Measurements from ENCODE around the gene KRTAP5-1. TPM values are rescaled to one million over a fixed set of nuclear protein-coding genes. Genes with fewer than 3 reads are reported as not detected.
"Not testable (repeated sequence)": the region's sequence is repeated elsewhere in the genome, so short reads cannot be mapped to it uniquely, and the experiment has no call there.

The KRTAP5-1 gene, protein sequence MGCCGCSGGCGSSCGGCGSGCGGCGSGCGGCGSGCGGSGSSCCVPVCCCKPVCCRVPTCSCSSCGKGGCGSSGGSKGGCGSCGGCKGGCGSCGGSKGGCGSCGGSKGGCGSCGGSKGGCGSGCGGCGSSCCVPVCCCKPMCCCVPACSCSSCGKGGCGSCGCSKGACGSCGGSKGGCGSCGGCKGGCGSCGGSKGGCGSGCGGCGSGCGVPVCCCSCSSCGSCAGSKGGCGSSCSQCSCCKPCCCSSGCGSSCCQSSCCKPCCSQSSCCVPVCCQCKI
- total RNA-seq: not detected in 2 replicates
- 0.14 TPM for polyA plus RNA-seq (2012)

DNA sequence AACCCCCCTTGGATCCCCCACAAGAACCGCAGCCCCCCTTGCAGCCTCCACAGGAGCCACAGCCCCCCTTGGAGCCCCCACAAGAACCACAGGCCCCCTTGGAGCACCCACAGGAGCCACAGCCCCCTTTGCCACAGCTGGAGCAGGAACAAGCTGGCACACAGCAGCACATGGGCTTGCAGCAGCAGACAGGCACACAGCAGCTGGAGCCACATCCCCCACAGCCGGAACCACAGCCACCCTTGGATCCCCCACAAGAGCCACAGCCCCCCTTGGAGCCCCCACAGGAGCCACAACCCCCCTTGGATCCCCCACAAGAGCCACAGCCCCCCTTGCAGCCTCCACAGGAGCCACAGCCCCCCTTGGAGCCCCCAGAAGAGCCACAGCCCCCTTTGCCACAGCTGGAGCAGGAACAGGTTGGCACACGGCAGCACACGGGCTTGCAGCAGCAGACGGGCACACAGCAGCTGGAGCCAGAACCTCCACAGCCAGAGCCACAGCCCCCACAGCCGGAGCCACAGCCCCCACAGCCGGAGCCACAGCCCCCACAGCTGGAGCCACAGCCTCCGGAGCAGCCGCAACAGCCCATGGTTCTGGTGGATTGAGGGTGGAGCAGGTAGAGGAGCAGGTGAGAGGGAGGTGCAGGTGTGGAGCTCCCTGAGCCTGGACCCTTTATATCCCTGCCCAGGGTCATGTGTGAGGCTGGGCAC is at the start of gene KRTAP5-1:
KRTAP5-1 (minus strand) TSS at position 623 of the 710 bp plus-strand sequence; CDS start at position 589, 34 bp downstream.
- DNase-seq (ENCODE audit: low read depth): not testable (repeated sequence)

DNA sequence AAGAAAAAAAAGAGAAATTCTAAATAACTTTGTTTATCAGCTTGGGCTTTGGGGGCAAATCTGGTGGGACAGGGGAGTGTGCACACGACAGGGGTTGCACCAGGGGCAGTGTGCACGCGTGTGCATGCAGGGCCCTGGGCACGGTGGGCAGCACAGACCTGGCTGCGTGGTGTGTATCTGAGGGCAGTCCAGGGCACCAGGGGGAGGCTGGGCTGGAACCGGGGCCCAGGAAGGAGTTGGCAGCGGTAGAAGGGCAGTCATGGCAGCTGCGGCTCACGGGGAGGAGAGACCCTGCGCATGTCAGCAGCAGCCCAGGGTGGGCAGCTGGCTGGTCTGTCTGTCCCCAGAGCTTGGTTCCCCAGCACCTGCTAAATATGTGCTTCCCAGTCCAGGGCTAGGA is 48.8 kb upstream of the KRTAP5-1 start:
- DNase-seq (ENCODE audit: low read depth): no peak

DNA sequence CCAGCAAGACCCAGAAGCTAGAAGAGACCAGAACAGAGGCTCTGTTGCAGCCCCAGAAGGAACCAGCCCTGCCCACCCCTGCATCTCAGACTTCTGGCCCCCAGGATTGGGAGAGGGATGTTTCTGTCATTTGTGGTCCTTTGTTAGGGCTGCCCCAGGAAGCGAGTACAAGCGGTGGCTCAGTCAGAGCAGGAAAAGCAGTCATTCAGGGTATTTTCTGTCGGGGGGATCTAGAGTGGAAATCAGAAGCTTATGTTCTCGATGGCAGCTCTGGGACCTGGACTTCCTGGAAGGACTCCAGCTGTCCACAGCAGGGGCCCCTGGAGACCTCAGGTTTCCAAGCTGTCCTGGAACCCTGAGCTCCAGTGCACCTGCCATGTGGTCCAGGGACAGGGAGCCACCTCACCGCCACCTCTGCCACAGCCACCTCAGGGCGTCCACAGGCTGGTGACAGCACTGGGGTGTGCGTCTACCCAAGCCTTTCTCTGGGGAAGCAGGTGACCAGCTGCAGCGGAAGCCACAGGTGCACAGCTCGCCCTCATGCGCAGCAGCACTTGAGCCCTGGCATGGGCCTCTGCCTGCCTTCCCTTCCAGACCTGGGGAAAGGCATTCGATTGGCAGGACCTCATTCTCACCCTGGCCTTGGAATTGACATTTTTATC is 47.1 kb upstream of the KRTAP5-1 start:
- no peak for DNase-seq (ENCODE audit: low read depth)

DNA sequence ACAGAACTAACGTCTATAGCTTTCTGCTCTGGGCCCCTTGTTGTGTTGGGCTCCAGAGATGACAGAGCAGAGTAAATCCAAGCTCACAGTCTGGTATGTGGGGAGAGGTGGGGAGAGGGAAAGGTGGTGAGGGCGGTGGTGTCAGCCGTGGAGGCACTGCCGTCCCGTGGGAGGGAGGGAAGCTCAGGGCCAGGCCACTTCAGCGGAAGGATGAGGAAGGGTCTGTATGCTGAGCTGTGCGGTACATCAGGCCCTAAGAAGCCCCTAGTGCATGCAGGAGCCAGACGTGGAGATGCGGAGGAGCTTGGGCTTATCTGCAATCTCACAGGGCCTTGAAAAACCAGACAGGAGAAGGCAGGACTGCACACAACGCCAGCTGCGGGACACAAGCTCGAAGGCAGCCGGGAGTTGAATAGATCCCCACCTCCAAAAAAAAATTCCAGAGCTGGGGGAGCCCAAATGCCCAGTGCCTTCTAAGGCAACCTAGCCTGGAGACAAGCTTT is 46.0 kb upstream of the KRTAP5-1 start:
- no peak for DNase-seq (ENCODE audit: low read depth)

DNA sequence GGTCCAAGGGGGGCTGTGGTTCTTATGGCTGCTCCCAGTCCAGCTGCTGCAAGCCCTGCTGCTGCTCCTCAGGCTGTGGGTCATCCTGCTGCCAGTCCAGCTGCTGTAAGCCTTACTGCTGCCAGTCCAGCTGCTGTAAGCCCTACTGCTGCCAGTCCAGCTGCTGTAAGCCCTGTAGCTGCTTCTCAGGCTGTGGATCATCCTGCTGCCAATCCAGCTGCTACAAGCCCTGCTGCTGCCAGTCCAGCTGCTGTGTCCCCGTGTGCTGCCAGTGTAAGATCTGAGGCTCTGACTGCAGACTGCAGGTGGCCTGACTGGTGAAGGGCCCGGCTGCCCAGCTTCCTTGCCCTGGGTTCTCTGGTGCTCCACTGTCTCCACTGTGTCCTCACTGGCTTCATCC is 45.2 kb upstream of the KRTAP5-1 start:
- DNase-seq (ENCODE audit: low read depth): no peak

DNA sequence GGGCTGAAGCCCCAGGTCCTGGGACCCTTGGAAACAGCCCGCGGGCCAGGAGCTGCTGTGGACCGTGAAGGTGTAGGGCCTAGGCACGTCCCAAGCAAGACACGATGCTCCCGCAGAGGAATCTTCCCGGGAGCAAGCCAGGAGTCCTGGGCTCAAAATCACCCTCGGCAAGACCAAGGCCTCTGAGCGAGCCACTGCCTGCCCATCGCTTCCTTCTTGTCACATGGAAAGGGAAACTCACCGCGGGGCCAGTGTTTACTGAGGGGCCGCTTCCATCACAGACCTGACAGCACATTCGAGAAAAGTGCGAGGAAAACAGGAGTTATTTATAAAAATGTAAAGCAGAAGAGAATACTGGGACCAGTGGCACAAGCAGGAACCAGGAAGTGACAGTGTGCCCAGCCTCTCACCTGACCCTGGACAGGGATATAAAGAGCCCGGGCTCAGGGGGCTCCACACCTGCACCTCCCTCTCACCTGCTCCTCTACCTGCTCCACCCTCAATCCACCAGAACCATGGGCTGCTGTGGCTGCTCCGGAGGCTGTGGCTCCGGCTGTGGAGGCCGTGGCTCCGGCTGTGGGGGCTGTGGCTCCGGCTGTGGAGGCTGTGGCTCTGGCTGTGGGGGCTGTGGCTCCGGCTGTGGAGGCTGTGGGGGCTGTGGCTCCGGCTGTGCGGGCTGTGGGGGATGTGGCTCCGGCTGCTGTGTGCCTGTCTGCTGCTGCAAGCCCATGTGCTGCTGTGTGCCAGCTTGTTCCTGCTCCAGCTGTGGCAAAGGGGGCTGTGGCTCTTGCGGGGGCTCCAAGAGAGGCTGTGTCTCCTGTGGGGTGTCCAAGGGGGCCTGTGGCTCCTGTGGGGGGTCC is 44.5 kb upstream of the KRTAP5-1 start, which contains the start of gene KRTAP5-5:
KRTAP5-5 (plus strand) TSS at position 450 of the 860 bp plus-strand sequence; CDS start at position 516, 66 bp downstream.
- DNase-seq (ENCODE audit: low read depth): no peak

DNA sequence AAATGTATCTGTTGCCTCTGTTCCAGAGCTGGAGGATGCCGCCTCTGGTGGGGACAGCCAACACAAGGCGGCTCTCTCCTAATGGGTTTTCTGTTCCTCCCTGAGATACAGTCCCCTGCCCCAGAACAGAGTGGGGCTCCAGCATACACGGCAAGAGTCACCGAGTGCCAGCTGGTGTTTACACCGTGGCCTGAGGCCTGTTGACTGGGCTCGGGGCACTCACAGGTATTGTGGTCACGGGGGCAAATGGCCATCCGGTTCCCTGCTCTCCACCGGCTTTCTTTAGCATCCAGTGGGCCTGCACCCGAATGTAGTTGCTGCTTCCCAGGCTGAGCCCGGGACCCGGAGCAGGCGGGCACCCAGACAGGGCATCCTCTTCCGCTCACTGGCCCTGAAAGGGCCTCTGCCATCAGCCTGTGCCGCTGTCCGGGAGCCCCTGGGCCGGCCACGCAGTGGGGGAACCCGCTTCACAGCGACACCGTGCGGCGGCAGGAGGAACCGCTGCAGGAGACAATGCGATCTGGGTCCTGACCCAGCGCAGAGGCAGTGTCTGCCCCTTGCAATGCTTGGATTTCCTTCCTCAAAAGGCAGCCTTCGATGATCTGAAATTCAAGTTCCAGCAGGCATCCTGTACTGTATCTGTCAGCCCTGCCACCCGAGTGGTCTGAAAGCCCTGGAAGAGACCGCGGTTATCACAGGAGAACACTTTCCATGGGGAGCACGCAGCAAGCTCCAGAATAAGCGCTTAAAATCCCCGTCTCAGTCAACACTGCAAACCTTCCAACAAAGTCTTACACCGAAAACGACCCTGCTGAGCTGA is 43.6 kb upstream of the KRTAP5-1 start:
- peak; percentile 40 for DNase-seq (ENCODE audit: low read depth)

DNA sequence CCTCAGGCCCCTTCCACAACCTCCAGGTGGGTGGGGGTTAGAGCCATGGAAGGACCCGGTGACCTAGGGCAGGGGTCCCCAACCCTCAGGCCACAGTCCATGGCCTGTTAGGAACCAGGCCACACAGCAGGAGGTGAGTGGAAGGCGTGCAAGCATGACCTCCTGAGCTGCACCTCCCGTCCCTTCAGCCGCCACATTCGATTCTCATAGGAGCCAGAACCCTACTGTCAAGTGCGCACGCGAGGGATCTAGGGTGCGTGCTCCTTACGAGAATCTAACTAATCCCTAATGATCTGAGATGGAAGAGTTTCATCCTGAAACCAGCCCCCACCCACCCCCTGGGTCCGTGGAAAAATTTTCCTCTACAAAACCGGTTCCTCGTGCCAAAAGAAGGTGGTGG is 40.5 kb upstream of the KRTAP5-1 start:
- no peak for DNase-seq (ENCODE audit: low read depth)

DNA sequence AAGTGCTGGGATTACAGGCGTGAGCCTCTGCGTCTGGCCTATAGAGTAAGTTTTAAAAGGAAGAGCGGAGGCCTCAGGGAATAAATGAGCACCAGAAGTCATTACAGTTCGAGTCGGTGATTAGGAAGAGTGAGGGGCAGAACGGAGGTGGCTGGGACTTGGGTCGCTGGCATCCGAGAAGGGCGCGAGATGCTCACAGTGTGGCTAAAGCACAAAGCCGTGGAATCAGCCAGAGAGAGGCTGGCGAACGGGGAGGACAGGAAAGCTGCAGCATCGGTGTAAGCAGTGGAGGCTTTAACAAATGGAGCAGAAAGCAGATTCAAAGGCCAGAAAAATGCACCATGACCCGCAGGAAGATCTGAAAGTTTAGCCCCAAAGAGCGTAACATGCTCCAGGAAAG is 39.5 kb upstream of the KRTAP5-1 start:
- DNase-seq (ENCODE audit: low read depth): no peak

DNA sequence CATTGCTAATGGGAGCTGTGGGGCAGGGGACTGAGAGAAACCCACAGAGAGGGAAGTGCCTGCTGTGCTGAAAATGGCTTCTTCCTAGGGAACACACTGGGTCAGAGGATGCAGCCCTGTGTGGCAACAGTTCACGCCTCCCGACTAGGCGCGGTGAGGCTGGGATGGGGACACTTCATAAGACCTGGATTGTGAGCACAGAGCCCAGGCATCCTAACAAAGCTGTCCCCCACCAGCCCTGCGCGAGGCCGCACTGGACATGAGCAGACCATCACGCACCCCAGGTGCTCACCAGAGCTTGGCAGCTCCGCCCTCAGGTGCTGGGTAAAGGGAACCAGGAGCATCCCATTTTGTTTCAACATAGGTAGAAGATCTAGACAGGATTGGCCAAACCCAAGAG is 38.6 kb upstream of the KRTAP5-1 start:
- no peak for DNase-seq (ENCODE audit: low read depth)

DNA sequence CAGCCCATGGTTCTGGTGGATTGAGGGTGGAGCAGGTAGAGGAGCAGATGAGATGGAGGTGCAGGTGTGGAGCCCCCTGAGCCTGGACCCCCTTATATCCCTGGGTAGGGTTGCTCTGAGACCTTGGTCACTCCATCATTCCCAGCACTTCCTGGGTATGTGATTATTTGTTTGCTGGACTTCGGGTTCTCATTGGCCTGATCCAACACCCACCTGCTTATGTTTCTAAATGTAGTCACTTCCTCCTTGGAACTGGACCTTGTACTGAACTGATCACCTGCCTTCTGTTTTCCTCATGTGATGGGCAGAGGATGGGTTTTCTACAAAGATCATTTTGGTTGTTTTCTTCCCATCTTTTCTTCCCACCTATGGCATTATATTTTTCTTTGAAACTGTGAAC is 37.0 kb upstream of the KRTAP5-1 start, which contains the start of gene KRTAP5-4:
KRTAP5-4 (minus strand) TSS at position 53 of the 400 bp plus-strand sequence; CDS start at position 8, 45 bp downstream.
- DNase-seq (ENCODE audit: low read depth): no peak

DNA sequence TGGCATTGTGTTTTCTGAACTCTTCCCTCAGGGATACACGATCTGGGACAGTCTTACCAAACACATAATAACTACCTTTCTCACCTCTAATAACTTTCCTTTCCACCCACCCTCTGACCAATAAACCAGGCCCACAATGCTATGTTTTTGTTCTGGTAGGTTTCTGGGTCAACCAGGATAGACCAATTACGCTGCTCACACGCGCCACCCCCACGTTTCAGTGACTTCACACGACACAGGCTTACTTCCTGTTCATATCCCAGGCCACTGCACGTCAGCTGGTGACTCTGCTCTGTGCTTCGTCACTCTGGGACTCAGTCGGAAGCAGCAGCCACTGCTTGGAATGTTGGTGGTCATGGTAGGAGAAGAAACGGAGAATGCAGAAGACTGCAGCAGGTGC is 34.4 kb upstream of the KRTAP5-1 start:
- DNase-seq (ENCODE audit: low read depth): no peak

DNA sequence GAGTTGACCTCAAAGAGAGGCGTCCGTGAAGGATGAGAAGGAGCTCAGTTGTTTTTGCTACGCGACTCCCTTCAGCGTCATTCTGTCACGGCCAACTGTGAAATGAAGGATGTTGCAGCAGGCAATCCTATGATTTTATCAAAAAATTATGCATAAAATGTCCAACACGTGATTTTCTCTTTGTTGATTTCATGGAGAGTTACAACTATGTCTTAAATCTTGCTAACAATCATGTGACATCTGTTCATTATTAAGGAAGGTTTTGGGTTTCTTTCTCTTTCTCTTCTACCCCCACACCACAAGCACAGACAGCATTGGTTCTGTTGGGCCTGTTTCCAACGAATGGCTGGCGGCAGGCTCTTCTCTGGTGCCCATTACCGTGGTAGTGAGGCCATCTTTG is 33.1 kb upstream of the KRTAP5-1 start:
- DNase-seq (ENCODE audit: low read depth): no peak

DNA sequence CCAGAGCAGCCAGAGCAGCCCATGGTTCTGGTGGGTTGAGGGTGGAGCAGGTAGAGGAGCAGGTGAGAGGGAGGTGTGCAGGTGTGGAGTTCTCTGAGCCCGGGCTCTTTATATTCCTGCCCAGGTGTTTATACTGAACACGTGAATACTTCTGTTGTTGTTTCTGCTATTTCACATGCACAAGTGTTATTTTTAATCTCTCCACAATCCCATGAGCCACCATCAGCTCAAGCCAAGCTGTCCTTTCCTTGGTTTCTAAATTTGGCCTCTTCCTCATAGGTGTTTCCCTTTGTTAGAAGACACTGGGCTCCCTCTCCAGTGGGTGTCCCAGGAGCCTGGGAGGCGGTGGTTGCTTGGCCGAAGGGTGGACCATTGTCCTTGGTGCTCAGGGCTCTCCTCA is 23.3 kb upstream of the KRTAP5-1 start, which contains the start of gene KRTAP5-3:
KRTAP5-3 (minus strand) TSS at position 101 of the 400 bp plus-strand sequence; CDS start at position 23, 78 bp downstream.
- no peak for DNase-seq (ENCODE audit: low read depth)

DNA sequence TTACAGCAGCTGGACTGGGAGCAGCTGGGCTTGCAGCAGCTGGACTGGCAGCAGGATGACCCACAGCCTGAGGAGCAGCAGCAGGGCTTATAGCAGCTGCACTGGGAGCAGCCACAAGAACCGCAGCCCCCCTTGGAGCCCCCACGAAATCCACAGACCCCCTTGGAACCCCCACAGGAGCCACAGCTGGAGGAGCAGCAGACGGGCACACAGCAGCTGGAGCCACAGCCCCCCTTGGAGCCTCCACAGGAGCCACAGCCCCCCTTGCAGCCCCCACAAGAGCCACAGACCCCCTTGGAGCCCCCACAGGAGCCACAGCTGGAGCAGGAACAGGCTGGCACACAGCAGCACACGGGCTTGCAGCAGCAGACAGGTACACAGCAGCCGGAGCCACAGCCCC is 22.8 kb upstream of the KRTAP5-1 start:
- not testable (repeated sequence) for DNase-seq (ENCODE audit: low read depth)

DNA sequence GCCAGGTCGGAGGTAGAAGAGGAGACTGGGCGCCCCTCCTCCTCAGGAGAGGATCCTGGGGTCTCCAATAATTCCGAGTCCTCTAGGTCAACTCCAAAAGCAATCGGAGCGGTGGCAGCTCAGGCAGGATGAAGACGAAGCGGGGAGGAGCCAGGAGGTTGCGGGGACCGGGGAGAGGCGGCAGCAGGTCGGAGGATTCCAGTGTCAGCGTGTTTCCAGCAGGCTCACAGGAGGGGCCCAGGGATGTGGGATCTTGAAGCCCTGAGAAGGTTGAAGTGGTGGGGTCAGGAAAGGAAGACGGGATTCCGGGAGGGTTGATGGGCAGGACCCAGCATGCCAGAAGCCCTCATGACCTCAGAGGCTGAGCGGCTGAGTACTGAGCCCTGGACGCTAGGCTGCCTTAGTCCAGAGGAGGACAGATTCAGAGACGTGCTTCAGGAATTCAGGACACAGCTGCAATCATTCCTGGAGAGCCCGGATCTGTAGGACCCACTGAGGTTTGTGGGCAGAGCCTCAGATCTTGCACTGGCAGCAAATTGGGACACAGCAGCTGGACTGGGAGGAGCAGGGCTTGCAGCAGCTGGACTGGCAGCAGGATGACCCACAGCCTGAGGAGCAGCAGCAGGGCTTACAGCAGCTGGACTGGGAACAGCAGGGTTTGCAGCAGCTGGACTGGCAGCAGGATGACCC is 22.2 kb upstream of the KRTAP5-1 start:
- DNase-seq (ENCODE audit: low read depth): peak; percentile 51

DNA sequence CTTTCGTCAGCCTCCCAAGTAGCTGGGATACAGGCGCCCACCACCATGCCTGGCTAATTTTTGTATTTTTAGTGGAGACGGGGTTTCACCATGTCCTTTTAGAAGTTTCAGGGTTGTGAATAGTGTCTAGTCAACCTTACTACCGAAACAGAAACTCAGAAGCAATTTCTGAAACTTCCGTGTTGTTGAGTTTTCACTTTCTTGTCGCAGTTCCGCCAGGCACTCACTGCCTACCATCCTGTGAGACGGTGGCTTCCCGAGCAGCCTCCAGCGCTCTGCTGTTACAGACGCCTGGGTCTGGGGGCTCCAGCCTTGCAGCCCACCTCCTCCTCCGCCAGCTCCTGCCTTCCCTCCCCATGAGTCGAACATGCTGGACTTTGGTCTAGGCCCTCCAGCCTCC is 20.8 kb upstream of the KRTAP5-1 start:
- DNase-seq (ENCODE audit: low read depth): not testable (repeated sequence)

DNA sequence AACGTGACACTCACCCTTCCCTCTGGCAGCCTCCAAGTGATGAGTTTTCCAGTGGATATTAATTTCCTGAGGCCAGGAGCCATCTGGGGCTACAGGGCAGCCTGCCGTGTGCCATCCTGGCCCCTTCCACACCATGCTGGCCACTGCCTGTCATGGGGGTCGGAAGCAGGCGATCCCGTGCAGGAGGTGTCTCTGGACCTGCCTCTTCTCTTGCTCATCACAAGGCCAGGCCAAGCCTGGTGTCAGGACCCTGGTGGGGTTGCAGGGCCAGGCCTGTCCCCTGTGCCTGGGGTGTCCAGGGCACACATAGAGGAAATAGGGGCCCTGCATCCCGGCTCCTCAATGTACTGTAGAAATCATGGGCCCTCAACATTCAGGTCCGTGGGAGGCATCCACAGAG is 19.6 kb upstream of the KRTAP5-1 start:
- DNase-seq (ENCODE audit: low read depth): no peak

DNA sequence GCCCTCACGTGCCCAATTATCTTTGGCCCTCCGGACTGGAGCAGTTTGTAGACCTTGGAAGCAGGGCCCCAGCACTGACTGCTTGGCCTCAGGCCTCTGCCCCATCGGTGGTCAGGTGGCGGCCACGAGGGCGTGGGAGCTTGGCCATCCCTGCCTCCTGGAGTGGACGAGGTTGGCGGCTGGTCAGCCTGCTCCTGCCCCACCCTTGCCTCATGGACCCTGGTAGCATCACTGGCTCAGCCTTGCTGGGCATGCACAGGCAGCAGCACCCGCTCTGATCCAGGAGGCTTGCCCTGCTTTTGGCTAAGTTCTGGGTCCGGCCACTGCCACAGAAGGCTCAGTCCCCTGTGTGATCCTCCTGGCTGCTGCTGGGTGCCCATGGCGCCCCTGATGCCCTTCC is 19.1 kb upstream of the KRTAP5-1 start:
- DNase-seq (ENCODE audit: low read depth): no peak
